Vagina (tissue), 2 donors: ENCODE results near the gene POLR3H. TPM values are rescaled to one million over a fixed set of nuclear protein-coding genes. Genes with fewer than 3 reads are reported as not detected.
"Not testable (repeated sequence)": the region's sequence is repeated elsewhere in the genome, so short reads cannot be mapped to it uniquely, and the experiment has no call there.

Experiments
- DNase-seq, 2 donors: peaks; one replicate each; pipeline ENCODE4 v3.0.0-alpha.2; 2017; ENCODE audit errors: extremely low spot score in 2 of 2
- H3K27ac ChIP-seq: fragments of 200-600 bp; sonication (generic); one replicate; pipeline ENCODE4 v1.5.1; 2019
- H3K27me3 ChIP-seq: fragments of 200-600 bp; sonication (generic); one replicate; pipeline ENCODE4 v1.5.1; 2019
- H3K36me3 ChIP-seq, 2 donors: fragments of 200-600 bp; sonication (generic); one replicate each; pipeline ENCODE4 v1.5.1; 2017 to 2019
- H3K4me1 ChIP-seq: fragments of 200-600 bp; sonication (generic); one replicate; pipeline ENCODE4 v1.5.1; 2019
- H3K4me3 ChIP-seq, 2 donors: fragments of 200-600 bp; sonication (generic); 1 replicate in 1 of 2; 2 replicates in 1 of 2; pipeline ENCODE4 v1.5.1; 2016 to 2019
- H3K9me3 ChIP-seq: fragments of 200-600 bp; sonication (generic); one replicate; pipeline ENCODE4 v1.5.1; 2019
- CTCF ChIP-seq, 3 experiments: fragments of 450-650 bp in 2 of 3; fragments of 200-600 bp in 1 of 3; sonication (generic) in 1 of 3; IDR thresholded peaks; one replicate each; pipeline ENCODE4 v1.5.1; 2017 to 2019; ENCODE audit warnings: antibody characterized with exemption in 3 of 3, mild to moderate bottlenecking in 2 of 3, moderate library complexity in 2 of 3
- POLR2A ChIP-seq, 2 donors: fragments of 450-650 bp; IDR thresholded peaks; one replicate each; pipeline ENCODE4 v1.6.1; 2017; ENCODE audit warnings: antibody characterized with exemption in 2 of 2, mild to moderate bottlenecking in 2 of 2, moderate library complexity in 2 of 2
- POLR2AphosphoS5 ChIP-seq, 2 donors: sonication (generic); formaldehyde crosslinking; IDR thresholded peaks; one replicate each; pipeline ENCODE4 v1.9.0; 2017; ENCODE audit warnings: antibody characterized with exemption in 2 of 2, mild to moderate bottlenecking in 2 of 2, low read depth in 1 of 2; ENCODE audit not compliant: insufficient read depth in 1 of 2
- intact Hi-C: fragments of 100-400 bp; cut with DNase I; formaldehyde crosslinking; loops from one replicate; pipeline ENCODE4 v1.15.1; 2023
- total RNA-seq: library from RNA; depleted of rRNA; stranded (reverse); fragments of >200 nt; gene quantifications from one replicate; pipeline ENCODE4 v1.2.3, GENCODE V29; 2016

Gene POLR3H
- total RNA-seq: 21.4 TPM

GRCh38 chr22:41543854-41544670 lies at the start of gene POLR3H:
Gene POLR3H, minus strand, starts transcription at chr22:41544470. Its CDS starts 369 bp downstream, at chr22:41544101.
- H3K27me3 ChIP-seq: no peaks in the 10 kb centered on the region
- DNase-seq: peak in 1 of 2 donors; percentile 96
- H3K4me1 ChIP-seq: peaks cover 34% of the 10 kb centered on the region
- H3K9me3 ChIP-seq: no peaks in the 10 kb centered on the region
- H3K36me3 ChIP-seq: peaks cover 0 to 5% of the 10 kb centered on the region in 2 donors
- peak in 1 of 2 donors; percentile 32 for TF ChIP-seq POLR2A (IDR thresholded peaks at IDR 0.05)
- peak; percentile 9 to 50 (median 31) for TF ChIP-seq CTCF (IDR thresholded peaks at IDR 0.05)
- peak; percentile 74 to 93 for TF ChIP-seq POLR2AphosphoS5 (IDR thresholded peaks at IDR 0.05; ENCODE audit: insufficient read depth in 1 of 2, low read depth in 1 of 2)
- intact Hi-C loops: loop anchor here (5.0 kb wide), 1 partner anchor 43 kb away; the partner anchor contains the start of gene PMM1
- H3K4me3 ChIP-seq: peak within 1 kb of the TSS; percentile 67 to 69
- peak within 1 kb of the TSS; percentile 74 for H3K27ac ChIP-seq

- H3K36me3 ChIP-seq, H3K27ac ChIP-seq, intact Hi-C loops, H3K27me3 ChIP-seq, H3K9me3 ChIP-seq, H3K4me3 ChIP-seq, DNase-seq: not testable (repeated sequence)
- peaks cover 27% of the 10 kb centered on the region for H3K4me1 ChIP-seq
Measured at GRCh38 chr22:41593336-41593960, 49.2 kb upstream of the POLR3H start.

- intact Hi-C loops: loop anchor here (5.0 kb wide), 1 partner anchor 47 kb away; the partner anchor contains the start of gene POLR3H
- Histone ChIP-seq H3K27ac (peak within 1 kb of the TSS; percentile 77), H3K27me3 (no peaks in the 10 kb centered on the region), H3K9me3 (no peaks in the 10 kb centered on the region), H3K4me3 (peak within 1 kb of the TSS; percentile 92 to 93), H3K36me3 (peaks cover 0 to 3% of the 10 kb centered on the region in 2 donors), H3K4me1 (peaks cover 19% of the 10 kb centered on the region)
- TF ChIP-seq POLR2AphosphoS5 (IDR thresholded peaks at IDR 0.05; ENCODE audit: insufficient read depth in 1 of 2, low read depth in 1 of 2) (peak; percentile 87 to 99), CTCF (IDR thresholded peaks at IDR 0.05) (no peak), POLR2A (IDR thresholded peaks at IDR 0.05) (peak in 1 of 2 donors; percentile 84)
- peak; percentile 99 to 100 for DNase-seq
Measured at GRCh38 chr22:41589391-41590241, 45.3 kb upstream of the POLR3H start, which contains the start of gene PMM1. Gene PMM1, minus strand, starts transcription at chr22:41589840. Its CDS starts 35 bp downstream, at chr22:41589805.

- DNase-seq: no peak
- no peak for TF ChIP-seq CTCF (IDR thresholded peaks at IDR 0.05)
- TF ChIP-seq POLR2AphosphoS5 (IDR thresholded peaks at IDR 0.05; ENCODE audit: insufficient read depth in 1 of 2, low read depth in 1 of 2): no peak
- no peak for TF ChIP-seq POLR2A (IDR thresholded peaks at IDR 0.05)
- no peak overlapping the region for H3K4me3 ChIP-seq
Measured at GRCh38 chr22:41587347-41587723, 43.1 kb upstream of the POLR3H start.

GRCh38 chr22:41585898-41586297 lies 41.6 kb upstream of the POLR3H start:
- DNase-seq: no peak
- TF ChIP-seq CTCF (IDR thresholded peaks at IDR 0.05): no peak
- TF ChIP-seq POLR2A (IDR thresholded peaks at IDR 0.05): no peak
- no peak for TF ChIP-seq POLR2AphosphoS5 (IDR thresholded peaks at IDR 0.05; ENCODE audit: insufficient read depth in 1 of 2, low read depth in 1 of 2)
- peaks cover 0 to 31% of the 10 kb centered on the region in 2 donors for H3K36me3 ChIP-seq
- H3K4me1 ChIP-seq: peaks cover 19% of the 10 kb centered on the region
- intact Hi-C loops: loop anchor here (5.0 kb wide), 1 partner anchor 44 kb away; the partner anchor contains the start of gene POLR3H
- H3K4me3 ChIP-seq: no peak overlapping the region
- no peaks in the 10 kb centered on the region for H3K27me3 ChIP-seq
- no peaks in the 10 kb centered on the region for H3K9me3 ChIP-seq
- no peak overlapping the region for H3K27ac ChIP-seq

More at GRCh38 chr22:41587347-41587723, 43.1 kb upstream of the POLR3H start:
- no peak overlapping the region for H3K27ac ChIP-seq
- H3K9me3 ChIP-seq: no peaks in the 10 kb centered on the region
- peaks cover 0 to 26% of the 10 kb centered on the region in 2 donors for H3K36me3 ChIP-seq
- intact Hi-C loops: loop anchor here (5.0 kb wide), 1 partner anchor 45 kb away; the partner anchor contains the start of gene POLR3H
- peaks cover 19% of the 10 kb centered on the region for H3K4me1 ChIP-seq
- H3K27me3 ChIP-seq: no peaks in the 10 kb centered on the region
